ENCODE results near the gene TUFM.
A peak's percentile ranks its signal among the peaks of the same experiment; 100 is the strongest.
"Not testable (repeated sequence)": the region's sequence is repeated elsewhere in the genome, so short reads cannot be mapped to it uniquely, and the experiment has no call there.

The TUFM gene

GRCh38 chr16:28875134-28876018 lies 29.2 kb upstream of the TUFM start:
- no peak for DNase-seq (ENCODE audit: low read depth, low spot score)

- no peak for DNase-seq (ENCODE audit: low read depth, low spot score)
Observed at GRCh38 chr16:28874406-28874805, 28.3 kb upstream of the TUFM start.

GRCh38 chr16:28873543-28874201 lies 27.5 kb upstream of the TUFM start:
- DNase-seq (ENCODE audit: low read depth, low spot score), result peak; percentile 25

DNA sequence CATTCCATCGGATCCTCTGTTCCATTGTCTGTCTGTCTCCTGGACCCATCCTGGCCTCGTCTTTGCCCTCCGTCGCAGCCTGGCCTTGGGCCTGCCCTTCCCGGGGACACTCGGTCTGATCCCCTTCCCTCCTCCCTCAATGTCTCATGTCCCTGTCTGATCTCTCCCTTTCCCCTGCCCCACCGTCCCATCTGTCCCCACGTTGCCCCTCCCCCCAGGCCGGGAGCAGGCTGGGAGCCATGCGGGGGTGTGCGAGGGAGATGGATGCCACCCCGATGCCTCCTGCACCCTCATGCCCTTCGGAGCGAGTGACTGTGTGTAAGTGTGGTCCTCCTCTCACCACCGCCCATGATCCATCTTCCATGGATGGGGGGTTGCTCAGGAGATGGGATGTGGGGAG lies 26.8 kb upstream of the TUFM start:
- no peak for DNase-seq (ENCODE audit: low read depth, low spot score)

GRCh38 chr16:28869201-28869600 lies 23.1 kb upstream of the TUFM start:
- no peak for DNase-seq (ENCODE audit: low read depth, low spot score)

DNA sequence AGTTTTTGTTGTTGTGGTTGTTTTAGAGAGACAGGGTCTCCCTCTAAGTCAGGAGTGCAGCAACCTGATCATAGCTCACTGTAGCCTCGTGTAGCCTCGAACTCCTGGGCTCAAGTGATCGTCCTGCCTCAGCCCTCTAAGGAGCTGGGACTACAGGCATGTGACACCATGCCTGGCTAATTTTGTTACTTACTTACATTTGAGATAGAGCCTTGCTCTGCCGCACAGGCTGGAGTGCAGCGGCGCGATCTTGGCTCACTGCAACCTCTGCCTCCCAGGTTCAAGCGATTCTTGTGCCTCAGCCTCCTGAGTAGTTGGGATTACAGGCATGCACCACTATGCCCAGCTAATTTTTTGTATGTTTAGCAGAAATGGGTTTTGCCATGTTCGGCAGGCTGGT lies 21.5 kb upstream of the TUFM start:
- not testable (repeated sequence) for DNase-seq (ENCODE audit: low read depth, low spot score)

- DNase-seq (ENCODE audit: low read depth, low spot score), result no peak
Observed at GRCh38 chr16:28867241-28867640, 21.1 kb upstream of the TUFM start.

DNA sequence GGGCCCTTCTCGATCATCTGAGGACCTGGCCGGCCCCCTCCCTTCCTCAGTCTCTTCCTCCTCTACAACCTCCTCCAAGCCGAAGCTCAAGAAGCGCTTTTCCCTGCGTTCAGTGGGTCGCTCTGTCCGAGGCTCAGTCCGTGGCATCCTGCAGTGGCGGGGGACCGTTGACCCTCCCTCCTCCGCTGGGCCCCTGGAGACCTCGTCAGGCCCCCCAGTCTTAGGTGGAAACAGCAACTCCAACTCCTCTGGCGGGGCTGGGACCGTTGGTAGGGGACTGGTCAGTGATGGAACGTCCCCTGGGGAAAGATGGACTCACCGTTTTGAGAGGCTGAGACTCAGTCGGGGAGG lies 20.3 kb upstream of the TUFM start:
- DNase-seq (ENCODE audit: low read depth, low spot score), result no peak

- no peak for DNase-seq (ENCODE audit: low read depth, low spot score)
Observed at GRCh38 chr16:28865722-28866453, 19.7 kb upstream of the TUFM start.

DNA sequence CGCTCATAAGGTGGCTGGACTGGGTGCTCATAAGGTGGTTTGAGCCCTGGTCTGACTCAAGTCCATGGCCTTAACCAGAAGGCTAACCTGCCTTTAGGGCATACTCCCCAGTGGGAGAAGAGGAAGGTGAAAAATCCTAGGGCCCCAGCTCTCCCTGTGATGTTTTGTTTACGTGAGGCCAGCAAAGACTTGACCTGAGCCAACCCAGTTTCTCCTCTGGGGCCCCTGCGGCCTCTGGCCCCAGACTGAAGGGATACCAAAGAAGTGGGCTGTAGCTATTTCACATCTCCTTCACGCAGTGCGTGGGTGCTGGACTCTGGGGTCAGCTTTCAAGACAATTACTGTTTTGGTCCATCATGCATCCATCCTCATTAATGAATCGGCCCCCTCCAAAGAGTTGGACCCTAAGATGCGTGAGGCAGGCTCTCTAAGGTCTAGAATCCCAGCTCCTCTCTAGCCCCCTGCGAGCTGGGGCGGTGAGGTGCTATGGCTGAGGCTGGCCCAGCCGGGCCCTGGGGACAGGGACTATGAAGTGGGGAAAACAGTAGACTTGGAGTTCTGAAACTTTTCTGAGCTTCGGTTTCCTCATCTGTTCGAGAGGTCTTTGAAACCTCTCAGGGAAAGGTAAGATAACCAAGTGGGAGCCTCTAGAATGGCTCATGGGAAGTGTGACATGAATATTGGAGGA lies 19.0 kb upstream of the TUFM start:
- DNase-seq (ENCODE audit: low read depth, low spot score), result no peak

DNA sequence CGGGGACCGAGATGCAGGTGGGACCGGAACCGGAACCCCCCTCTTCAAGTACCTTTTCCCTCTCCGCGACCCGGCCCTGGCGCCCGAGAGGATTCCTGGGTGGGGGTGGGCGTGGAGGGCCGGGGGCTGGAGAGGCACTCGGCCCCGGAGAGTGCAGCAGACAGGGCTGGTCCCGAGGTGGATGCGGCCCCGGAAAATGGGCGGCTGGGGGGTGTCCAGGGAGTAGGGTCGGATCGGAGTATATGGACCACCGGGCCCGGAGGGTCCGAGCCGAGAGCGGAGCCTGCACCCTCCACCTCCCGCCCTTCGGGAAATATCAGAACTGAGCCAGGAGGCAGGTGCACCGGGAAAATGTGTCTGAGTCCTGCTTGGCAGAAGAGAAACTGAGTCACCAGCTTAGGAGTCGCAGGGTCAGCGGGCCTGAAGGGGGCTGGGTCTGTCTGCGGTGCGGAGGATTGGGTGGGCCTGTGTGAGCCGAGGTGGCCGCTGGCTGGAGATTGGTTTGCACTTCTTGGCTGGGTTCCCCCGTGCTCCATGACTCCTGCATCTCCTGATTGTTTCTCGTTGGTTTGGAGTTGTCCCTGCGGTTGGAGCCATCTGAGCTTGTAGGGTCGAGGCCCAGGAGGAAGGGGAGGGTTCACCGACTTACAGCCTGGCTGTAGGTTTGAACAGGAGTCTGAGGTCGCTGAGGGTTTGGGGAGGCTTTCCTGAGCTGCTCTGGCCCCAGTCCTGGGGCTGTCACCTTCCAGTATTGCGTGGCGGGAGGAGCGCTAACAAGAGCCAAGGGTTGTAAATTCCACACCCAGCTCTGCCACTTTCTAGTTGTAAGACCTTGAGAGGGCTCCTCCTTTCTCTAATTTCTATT lies 18.0 kb upstream of the TUFM start:
- no peak for DNase-seq (ENCODE audit: low read depth, low spot score)

DNA sequence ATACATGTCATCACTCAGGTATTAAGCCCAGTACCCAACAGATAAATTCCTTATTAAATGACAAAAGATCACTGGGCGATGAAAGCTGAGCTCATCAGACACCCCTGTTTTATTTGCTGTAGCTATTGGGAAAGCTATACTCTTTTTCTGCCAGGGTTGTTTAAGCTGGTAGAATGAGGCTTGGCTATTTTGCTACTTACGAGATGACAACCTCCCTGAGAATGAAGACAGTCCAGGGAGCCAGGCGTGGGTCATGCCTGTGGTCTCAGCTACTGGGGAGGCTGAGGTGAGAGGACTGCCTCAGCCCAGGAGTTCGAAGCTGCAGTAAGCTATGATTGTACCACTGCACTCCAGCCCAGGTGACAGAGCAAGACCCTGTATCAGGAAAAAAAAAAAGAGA lies 13.2 kb upstream of the TUFM start:
- no peak for DNase-seq (ENCODE audit: low read depth, low spot score)

DNA sequence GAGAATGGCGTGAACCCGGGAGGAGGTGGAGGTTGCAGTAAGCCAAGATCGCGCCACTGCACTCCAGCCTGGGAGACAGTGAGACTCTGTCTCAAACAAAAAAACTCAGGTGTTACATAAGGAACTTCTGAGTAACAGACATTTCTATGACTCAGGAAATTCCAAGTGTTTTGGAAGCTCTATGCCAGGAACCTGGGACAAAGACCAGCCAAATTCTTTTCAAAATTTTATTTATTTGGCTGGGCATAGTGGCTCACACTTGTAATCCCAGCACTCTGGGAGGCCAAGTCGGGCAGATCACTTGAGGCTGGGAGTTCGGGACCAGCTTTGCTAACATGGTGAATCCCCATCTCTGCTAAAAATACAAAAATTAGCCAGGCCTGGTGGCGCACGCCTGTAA lies 12.3 kb upstream of the TUFM start:
- DNase-seq (ENCODE audit: low read depth, low spot score), result no peak

DNA sequence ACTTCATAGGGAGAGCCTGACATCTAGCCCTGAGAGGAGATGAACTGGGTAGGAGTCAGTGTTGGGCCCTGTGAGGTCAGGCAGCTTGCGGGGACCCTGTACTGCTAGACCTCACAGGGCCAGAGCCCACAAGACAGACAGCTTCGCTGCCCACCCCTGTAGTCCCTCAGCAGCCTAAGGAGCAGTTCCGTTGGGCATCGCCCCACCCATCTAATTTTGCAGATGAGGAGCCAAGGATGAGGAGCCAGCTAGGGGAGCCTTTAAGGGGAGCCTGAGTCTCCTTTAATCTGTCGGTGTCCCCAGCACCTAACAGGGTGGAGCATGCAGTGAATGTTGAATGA lies 755 bp upstream of the TUFM start:
- no peak for DNase-seq (ENCODE audit: low read depth, low spot score)

GRCh38 chr16:28845761-28846079 lies 428 bp downstream of the TUFM start:
- DNase-seq (ENCODE audit: low read depth, low spot score), result no peak

DNA sequence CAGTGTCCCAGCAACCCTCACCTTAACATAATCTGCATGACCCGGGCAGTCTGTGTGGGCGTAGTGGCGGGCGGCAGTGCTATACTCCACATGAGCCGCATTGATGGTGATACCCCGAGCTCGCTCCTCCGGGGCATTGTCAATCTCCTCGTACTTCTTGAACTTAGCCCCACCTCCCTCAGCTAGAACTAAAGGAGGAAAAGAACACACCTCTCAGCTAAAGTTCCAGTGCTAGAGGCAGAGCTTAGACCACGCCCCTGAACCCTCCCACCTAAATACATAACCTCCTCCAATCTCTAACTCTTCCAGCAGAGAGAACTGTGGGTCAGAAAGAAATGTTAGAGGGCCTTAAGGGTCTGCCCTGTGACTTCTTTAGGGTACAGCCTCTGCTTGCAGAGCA lies 855 bp downstream of the TUFM start:
- no peak for DNase-seq (ENCODE audit: low read depth, low spot score)

DNA sequence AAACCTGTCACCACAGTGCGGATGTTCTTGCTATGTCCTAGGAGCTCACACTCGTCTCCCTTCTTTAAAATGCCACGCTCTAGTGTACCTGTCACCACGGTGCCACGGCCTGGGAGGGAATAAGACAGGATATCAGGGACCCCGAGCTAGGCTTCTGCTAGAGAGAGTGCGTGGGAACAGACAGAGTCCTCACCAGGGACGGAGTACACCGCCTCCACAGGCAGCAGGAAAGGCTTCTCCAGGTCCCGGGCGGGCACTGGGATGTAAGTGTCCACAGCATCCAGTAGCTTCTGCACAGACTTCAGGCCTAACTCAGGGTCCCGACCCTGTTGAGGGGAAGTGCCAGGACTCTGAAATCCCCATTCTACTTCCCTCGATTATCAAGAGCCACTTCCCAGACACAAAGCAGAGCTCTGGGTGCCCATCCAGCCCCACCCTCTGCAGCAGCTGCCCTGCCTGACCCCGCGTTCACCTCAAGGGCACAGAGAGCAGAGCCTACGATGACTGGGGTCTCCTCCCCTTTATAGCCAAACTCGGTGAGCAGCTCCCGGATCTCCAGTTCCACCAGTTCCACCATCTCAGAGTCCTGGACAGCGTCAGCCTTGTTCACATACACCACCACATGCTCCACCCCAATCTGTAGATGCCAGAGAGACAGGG lies 1.8 kb downstream of the TUFM start:
- DNase-seq (ENCODE audit: low read depth, low spot score), result no peak

DNA sequence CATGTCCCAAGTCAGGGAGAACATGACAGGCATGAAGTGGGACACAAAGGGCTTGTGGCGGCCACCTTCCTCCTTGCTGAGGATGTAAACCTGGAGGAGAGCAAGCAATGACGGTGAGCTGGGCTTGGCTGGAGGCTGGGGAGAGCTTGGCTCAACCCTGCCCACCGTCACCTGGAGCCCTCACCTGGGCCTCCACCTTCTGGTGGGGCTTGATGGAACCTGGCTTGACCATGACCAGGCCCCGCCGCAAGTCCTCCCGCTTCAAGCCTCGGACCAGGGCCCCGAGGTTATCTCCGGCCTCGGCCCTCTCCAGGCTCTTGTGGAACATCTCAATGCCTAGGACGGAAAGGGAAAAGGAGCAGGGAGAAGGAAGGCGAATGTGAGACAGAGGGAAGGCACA lies 2.4 kb downstream of the TUFM start:
- DNase-seq (ENCODE audit: low read depth, low spot score), result no peak

DNA sequence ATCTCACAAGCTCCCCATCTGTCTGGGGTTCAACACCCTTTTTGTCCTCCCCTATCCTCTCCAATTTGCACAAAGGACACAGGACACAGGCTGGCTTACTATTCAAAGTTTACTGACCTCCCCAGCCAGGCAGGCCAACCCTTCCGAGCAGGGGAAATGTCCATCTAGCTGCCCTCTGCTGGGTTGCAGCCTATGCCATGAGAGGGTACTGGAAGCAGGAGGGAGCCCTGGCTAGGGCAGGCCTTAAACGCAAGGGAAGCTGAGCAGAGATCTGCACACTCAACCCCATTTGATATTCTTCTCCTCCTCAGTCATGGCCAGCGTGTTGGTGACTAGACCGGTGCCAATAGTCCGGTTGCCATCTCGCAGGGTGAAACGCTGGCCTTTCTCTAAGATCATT lies 3.5 kb downstream of the TUFM start:
- DNase-seq (ENCODE audit: low read depth, low spot score), result no peak

GRCh38 chr16:28839899-28840298 lies 6.2 kb downstream of the TUFM start:
- DNase-seq (ENCODE audit: low read depth, low spot score), result no peak

Data from activated CD4-positive, CD25-positive, alpha-beta regulatory T cell treated with anti-CD3 and anti-CD28 coated beads, Interleukin-2, amount 50 U/mL, for 16 hours (primary cell).